ENCODE data around the gene ONECUT1. TPM values are rescaled to one million over a fixed set of nuclear protein-coding genes. Genes with fewer than 3 reads are reported as not detected.
A peak's percentile ranks its signal among the peaks of the same experiment; 100 is the strongest.

Gene ONECUT1
- total RNA-seq, 1 experiment from 2014 or later, result 0.14 TPM

DNA sequence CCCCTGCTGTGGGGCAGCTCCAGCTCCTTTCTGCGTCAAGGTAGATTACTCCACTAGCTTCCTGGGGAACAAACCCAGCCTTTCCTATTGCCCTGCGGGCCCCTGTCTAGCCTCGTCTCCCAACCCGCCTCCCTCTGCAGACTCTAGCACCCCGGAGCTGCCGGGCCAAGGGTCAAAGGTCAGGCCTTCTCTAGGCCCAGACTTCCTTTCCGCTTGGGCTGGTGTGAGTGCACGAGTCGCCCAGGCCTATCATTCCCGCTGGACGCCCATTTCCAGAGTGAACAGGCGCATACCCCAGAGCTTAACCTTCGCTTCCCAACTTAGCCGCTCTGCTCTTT lies 11.6 kb upstream of the ONECUT1 start:
- no peak for DNase-seq
- H3K36me3 ChIP-seq, result no peaks in the 10 kb centered on the region
- no peak overlapping the region for H3K4me3 ChIP-seq
- H3K27me3 ChIP-seq, result no peaks in the 10 kb centered on the region; the same call in none of the 2 replicates
- H3K27ac ChIP-seq, result no peak overlapping the region
- H3K9me3 ChIP-seq (replicated peaks), result no peaks in the 10 kb centered on the region
- no peaks in the 10 kb centered on the region for H3K4me1 ChIP-seq

- Histone ChIP-seq H3K4me3 (no peak overlapping the region), H3K27ac (no peak overlapping the region), H3K36me3 (no peaks in the 10 kb centered on the region), H3K9me3 (replicated peaks) (no peaks in the 10 kb centered on the region), H3K4me1 (no peaks in the 10 kb centered on the region), H3K27me3 (no peaks in the 10 kb centered on the region; the same call in none of the 2 replicates)
- DNase-seq, result no peak
Measured at GRCh38 chr15:52800828-52801747, 11.0 kb upstream of the ONECUT1 start.

DNA sequence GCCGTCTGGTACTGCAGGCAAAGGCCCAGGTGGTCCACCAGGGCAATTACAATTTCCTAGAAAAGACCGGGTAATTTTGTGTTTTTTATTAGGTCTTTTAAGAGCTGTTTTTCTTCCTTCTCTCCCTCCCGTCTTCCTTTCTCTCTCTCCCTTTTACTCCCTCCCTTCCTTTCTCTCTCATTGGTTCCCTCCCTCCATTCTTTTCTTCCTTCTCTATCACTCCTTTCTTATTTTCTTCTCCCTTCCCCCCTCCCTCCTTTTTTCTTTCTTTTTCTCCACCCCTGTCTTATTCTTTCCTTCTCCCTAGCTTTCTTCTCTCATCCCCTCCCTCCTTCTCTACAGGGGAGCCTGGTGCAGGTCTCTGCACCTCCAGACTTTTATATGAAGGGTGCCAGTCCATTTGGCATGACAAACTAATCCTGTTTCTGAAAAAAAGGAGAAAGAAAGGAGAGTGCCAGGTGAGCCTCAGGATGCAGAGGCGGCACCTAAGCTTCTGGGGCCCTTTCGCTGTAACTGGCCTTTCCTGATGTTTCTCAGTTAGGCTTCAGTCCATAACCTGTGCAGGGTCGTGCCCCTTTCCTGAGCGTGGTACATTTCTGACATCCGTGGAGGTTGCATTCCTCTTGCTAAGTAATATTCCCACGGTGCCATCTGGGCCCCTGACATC lies 9.1 kb upstream of the ONECUT1 start:
- H3K36me3 ChIP-seq, result no peaks in the 10 kb centered on the region
- H3K4me3 ChIP-seq, result no peak overlapping the region
- H3K4me1 ChIP-seq, result no peaks in the 10 kb centered on the region
- no peaks in the 10 kb centered on the region; the same call in none of the 2 replicates for H3K27me3 ChIP-seq
- H3K9me3 ChIP-seq (replicated peaks), result no peaks in the 10 kb centered on the region
- DNase-seq, result no peak
- no peak overlapping the region for H3K27ac ChIP-seq

- Histone ChIP-seq H3K27me3 (no peaks in the 10 kb centered on the region; the same call in none of the 2 replicates), H3K4me3 (no peak overlapping the region), H3K4me1 (no peaks in the 10 kb centered on the region), H3K36me3 (no peaks in the 10 kb centered on the region), H3K9me3 (replicated peaks) (no peaks in the 10 kb centered on the region), H3K27ac (no peak overlapping the region)
- no peak for DNase-seq
Measured at GRCh38 chr15:52798529-52799101, 8.5 kb upstream of the ONECUT1 start.

- Histone ChIP-seq H3K27ac (no peak overlapping the region), H3K36me3 (no peaks in the 10 kb centered on the region), H3K27me3 (no peaks in the 10 kb centered on the region; the same call in none of the 2 replicates), H3K4me3 (no peak overlapping the region), H3K4me1 (no peaks in the 10 kb centered on the region), H3K9me3 (replicated peaks) (no peaks in the 10 kb centered on the region)
- DNase-seq, result no peak
Measured at GRCh38 chr15:52797625-52798501, 7.7 kb upstream of the ONECUT1 start.

DNA sequence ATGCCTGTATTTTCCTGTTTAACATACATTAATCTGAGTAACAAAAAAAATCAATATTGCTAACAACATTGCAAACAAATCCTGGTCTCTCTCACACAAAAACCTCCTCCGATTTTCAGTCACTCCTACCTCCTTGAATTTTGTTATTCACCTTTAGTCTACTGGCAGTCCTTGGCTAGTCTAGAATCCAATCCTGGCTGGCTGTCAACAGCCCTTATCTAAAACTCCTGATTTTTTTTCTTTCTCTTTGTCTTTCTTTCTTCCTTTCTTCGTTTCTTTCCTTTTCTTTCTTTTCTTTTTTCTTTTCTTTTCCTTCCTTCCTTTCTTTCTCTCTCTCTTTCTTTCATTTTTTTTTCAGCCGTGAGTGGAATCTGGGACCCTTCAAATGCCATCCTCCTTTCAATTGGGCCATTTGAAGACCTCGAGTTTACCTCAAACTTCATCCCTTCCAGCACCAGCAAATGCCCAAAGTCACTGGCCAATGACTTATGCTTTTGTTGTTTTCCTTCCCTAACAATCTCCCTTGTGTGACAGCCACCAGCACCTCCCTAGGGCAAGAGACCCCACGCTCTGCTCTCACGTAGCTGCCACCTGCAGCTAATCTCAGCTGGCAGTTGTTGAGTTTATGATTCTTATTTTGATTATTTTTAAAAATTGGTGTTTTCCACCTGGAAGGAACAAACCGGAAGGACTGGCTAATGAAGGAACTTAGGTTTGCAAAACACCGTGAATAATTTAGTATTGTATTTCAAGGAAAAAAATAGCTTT lies 6.8 kb upstream of the ONECUT1 start:
- Histone ChIP-seq H3K36me3 (no peaks in the 10 kb centered on the region), H3K4me1 (no peaks in the 10 kb centered on the region), H3K27ac (no peak overlapping the region), H3K9me3 (replicated peaks) (no peaks in the 10 kb centered on the region), H3K4me3 (no peak overlapping the region), H3K27me3 (no peaks in the 10 kb centered on the region; the same call in none of the 2 replicates)
- no peak for DNase-seq

- no peaks in the 10 kb centered on the region for H3K9me3 ChIP-seq (replicated peaks)
- no peaks in the 10 kb centered on the region for H3K4me1 ChIP-seq
- H3K4me3 ChIP-seq, result no peak overlapping the region
- no peaks in the 10 kb centered on the region; the same call in none of the 2 replicates for H3K27me3 ChIP-seq
- H3K36me3 ChIP-seq, result no peaks in the 10 kb centered on the region
- no peak for DNase-seq
- no peak overlapping the region for H3K27ac ChIP-seq
Measured at GRCh38 chr15:52796228-52796521, 6.0 kb upstream of the ONECUT1 start.

DNA sequence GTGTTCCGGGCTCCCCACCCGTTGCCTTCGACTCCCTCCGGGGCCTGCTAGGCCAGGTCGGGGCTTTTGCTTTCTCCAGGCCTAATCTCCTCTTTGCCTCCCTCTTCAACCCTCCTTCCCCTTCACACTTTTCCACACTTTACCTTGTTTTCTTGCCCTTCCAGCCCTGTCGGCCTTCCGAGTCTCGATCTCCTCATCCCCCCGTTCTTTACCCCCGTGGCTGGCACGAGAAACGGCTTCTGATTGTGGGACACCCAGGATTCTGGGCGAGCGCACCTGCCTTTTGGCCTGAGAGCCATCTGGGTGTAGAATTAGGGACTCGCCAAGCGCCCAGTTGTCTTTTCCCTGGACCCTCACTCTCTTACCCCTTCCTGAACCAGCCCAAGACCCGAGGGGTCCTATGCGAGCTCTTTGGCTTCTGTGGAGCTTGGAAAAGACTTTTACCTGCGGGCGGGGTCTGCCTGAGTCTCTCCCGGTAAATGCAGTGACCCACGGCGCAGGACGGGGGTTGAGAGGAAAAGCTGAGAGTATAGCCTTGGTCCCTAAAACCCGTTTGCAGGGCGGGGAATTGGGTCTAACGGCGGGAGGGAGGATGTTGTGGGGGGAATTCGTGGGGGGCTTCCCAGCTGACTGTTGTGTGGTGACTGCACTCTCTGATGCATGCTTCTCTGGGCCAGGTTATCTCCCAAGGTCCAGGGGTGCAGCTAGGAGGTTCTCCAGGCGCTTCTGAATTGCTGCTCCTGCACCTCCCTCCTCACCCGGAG lies 5.5 kb upstream of the ONECUT1 start:
- no peak for DNase-seq
- Histone ChIP-seq H3K9me3 (replicated peaks) (no peaks in the 10 kb centered on the region), H3K27me3 (no peaks in the 10 kb centered on the region; the same call in none of the 2 replicates), H3K27ac (no peak overlapping the region), H3K4me3 (no peak overlapping the region), H3K36me3 (no peaks in the 10 kb centered on the region), H3K4me1 (no peaks in the 10 kb centered on the region)

DNA sequence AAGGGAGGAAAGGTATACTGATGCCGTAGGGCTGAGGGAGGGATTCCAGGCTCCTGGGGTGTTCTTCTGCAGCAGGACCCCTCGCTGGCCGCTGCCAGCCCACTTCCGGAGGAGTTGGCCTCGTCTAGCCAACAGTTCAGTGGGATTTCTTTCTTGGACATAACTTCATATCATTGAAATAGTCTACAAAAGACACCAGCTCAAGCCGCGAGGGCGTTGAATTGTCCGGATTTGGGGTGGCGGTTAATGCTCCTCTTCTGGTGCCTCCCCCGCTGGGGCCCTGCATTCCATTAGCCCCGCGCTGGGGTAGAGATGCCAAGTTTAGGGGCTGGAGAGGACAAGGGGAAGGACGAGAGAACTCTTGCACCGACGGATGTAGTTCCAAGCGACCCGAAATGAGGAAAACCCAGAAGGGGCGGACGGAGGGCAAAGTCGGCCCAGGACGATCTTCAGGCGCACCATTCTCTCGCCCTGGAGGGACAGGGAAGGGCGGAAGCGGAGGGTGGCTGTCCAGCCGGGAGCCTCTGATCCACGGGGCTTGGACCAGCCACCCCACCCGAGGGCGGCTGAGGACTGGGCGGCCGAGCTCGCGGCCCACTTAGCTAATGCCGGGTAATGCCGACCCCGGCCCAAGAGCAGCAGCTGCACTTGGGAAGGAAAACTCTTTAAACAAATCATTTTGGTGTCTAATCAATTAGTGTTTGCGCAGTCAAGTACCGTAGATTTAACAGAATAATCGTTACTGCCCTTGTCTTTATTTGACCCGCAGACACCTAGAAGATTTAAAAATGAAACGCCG lies 4.7 kb upstream of the ONECUT1 start:
- no peaks in the 10 kb centered on the region for H3K36me3 ChIP-seq
- no peak overlapping the region for H3K27ac ChIP-seq
- no peaks in the 10 kb centered on the region for H3K4me1 ChIP-seq
- H3K4me3 ChIP-seq, result no peak overlapping the region
- H3K9me3 ChIP-seq (replicated peaks), result no peaks in the 10 kb centered on the region
- no peaks in the 10 kb centered on the region; the same call in none of the 2 replicates for H3K27me3 ChIP-seq
- DNase-seq, result no peak

DNA sequence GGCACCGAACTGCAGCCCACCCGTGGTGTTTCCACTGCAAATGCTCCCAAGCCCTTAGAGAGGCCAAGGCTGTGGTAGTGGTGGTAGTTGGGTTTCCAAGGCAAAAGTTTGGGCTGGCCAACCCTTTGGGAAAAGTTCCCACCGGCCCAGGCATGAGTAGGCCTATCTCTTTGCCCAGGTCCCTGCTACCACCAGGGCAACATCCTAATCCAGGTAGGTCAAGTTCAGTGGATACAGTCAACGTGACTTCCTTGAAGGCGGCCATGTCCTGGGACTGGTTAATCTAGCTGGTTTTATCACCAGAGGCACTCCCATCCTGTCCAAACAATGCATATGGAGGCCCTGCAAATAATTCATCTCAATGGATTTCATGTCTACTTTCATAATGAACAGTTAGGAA lies 1.6 kb upstream of the ONECUT1 start:
- Histone ChIP-seq H3K27ac (no peak overlapping the region), H3K36me3 (no peaks in the 10 kb centered on the region), H3K9me3 (replicated peaks) (no peaks in the 10 kb centered on the region)

DNA sequence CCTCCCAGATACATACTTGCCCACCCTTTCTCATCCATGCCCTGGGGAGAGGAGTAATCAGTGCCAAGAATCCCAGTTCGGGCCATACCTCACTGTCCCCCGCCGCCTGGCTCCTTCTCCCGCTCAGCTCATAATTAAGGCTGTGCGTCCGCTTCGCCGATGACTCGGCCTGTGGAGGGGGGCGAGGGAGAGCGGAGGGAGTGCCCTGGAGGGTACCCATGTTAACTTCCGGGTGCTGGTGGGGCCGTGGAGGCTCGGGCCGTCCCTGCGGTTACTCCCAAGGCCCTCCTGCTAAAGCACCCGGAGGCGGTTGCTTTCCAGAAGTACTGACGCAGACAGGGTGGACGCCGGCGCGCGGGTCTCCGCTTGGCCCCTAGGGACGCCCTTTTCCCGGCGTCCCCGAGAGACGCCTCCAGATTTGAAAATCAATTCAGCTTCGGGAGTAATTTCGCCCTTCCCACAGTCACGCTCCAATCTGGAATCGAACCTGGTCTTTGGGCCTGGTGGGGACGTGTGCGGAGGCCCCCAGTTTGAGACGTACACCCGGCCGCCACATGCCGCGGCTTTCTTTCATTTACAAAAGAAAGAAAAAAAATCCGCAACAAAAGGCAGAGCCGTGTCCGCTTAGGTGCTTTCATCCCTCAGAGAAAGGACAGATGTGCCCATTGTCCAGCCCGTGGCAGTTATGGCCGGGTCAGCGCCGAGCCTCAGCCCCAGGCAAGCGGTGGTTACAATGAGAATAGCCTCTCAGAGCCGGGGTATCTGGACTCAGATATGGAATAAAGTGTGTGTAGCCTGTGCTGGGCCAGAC lies 1.0 kb upstream of the ONECUT1 start:
- no peak overlapping the region for H3K4me3 ChIP-seq
- H3K4me1 ChIP-seq, result no peaks in the 10 kb centered on the region
- no peaks in the 10 kb centered on the region for H3K9me3 ChIP-seq (replicated peaks)
- H3K27ac ChIP-seq, result no peak overlapping the region
- no peak for DNase-seq
- H3K27me3 ChIP-seq, result no peaks in the 10 kb centered on the region
- H3K36me3 ChIP-seq, result no peaks in the 10 kb centered on the region

More for the DNA sequence above, 1.6 kb upstream of the ONECUT1 start:
- Histone ChIP-seq H3K27me3 (no peaks in the 10 kb centered on the region; the same call in 1 of the 2 replicates), H3K4me1 (no peaks in the 10 kb centered on the region), H3K4me3 (no peak overlapping the region)
- DNase-seq, result no peak

DNA sequence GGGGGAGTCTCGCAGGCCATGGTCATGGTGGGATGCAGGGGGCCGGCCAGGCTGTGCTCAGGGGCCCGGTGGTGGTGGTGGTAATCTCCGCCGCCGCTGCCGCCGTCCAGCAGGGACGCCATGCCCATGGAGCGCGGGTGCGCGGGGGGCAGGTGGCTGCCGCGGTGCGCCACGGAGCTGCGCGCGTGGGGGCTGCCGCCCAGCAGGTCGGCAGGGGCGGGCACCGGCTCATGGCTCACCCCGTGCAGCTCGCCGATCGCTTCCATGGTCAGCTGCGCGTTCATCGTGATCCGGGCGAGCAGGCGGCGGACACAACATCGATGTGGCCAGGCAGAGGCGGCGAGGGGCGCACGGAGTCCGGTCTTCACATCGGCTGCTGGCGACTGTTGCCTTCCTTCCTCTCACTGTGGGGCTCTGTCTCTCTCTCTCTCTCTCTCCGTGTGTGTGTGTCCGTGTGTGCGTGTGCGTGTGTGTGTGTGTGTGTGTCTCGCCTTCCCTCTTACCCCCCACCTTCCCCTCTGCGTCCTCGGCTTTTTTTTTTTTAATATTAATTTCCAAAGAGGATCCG lies 451 bp downstream of the ONECUT1 start:
- Histone ChIP-seq H3K4me1 (no peaks in the 10 kb centered on the region), H3K4me3 (peak overlapping the region; percentile 59), H3K36me3 (no peaks in the 10 kb centered on the region), H3K27me3 (no peaks in the 10 kb centered on the region), H3K27ac (no peak overlapping the region), H3K9me3 (replicated peaks) (no peaks in the 10 kb centered on the region)
- peak; percentile 21 to 28 for DNase-seq
